GM12878 (cell line): Measurements from ENCODE around the gene SLMAP. TPM values are rescaled to one million over a fixed set of nuclear protein-coding genes. Genes with fewer than 3 reads are reported as not detected.

ENCODE experiments used
- ATAC-seq: fragments of 200-7000 bp; cut with Tn5 transposase; 3 replicates; pipeline ENCODE4 v1.9.1; 2020; ENCODE audit warnings: mild to moderate bottlenecking, moderate library complexity
- BruUV-seq: library from RNA; stranded (reverse); fragments of 400-500 nt; replicated peaks from 2 replicates; lab custom pipeline; 2021; lab: Mats Ljungman, UMichigan
- CTCF ChIA-PET: fragments of 300-600 bp; sonication (Branson Sonifier 250); formaldehyde crosslinking; extraction: SDS; loops from one replicate; lab custom pipeline; 2021; ENCODE audit warnings: inconsistent platforms; lab: Yijun Ruan, JAX
- POLR2A ChIA-PET: fragments of 350-600 bp; formaldehyde crosslinking; extraction: SDS; loops from one replicate; lab custom pipeline; 2021; ENCODE audit warnings: inconsistent platforms; lab: Charles Lee
- RAD21 ChIA-PET: fragments of 300-600 bp; sonication (Branson Sonifier 250); formaldehyde crosslinking; loops from one replicate; lab custom pipeline; 2023; ENCODE audit warnings: antibody characterized with exemption; ENCODE audit not compliant: unreplicated experiment; lab: Charles Lee
- SMC1A ChIA-PET: fragments of 300-600 bp; sonication (Branson Sonifier 250); formaldehyde crosslinking; loops from one replicate; lab custom pipeline; 2023; ENCODE audit not compliant: unreplicated experiment, uncharacterized antibody; lab: Charles Lee
- DNase-seq: peaks from one replicate; pipeline ENCODE4 v3.0.0-alpha.2; 2011; ENCODE audit warnings: low read depth, low spot score
- FAIRE-seq: peaks from 3 replicates; lab custom pipeline; 2011; peaks lifted over from hg19 to GRCh38; lab: Jason Lieb, UNC
- H2AFZ ChIP-seq: 2 replicates; pipeline ENCODE4 v1.6.0; 2011; ENCODE audit warnings: low read depth, low read length, control low read depth; ENCODE audit not compliant: control insufficient read depth
- H3K27ac ChIP-seq: 2 replicates; pipeline ENCODE4 v1.5.1; 2011; ENCODE audit warnings: control low read depth; ENCODE audit not compliant: control insufficient read depth, insufficient read depth
- H3K27me3 ChIP-seq, 2 experiments: replicated peaks in 1 of 2; 2 replicates each; pipeline versions ENCODE4 v1.6.0 to v1.6.1; 2011; ENCODE audit warnings: low read length in 1 of 2; ENCODE audit not compliant: control insufficient read depth in 2 of 2, insufficient read depth in 2 of 2
- H3K36me3 ChIP-seq, 2 experiments: 2 replicates each; pipeline ENCODE4 v1.5.1; 2011; ENCODE audit warnings: low read length in 1 of 2; ENCODE audit not compliant: control insufficient read depth in 2 of 2, insufficient read depth in 2 of 2
- H3K4me1 ChIP-seq: 2 replicates; pipeline ENCODE4 v1.6.1; 2011; ENCODE audit warnings: mild to moderate bottlenecking, low read length, moderate library complexity, mixed read lengths; ENCODE audit not compliant: control insufficient read depth, insufficient read depth
- H3K4me2 ChIP-seq: 2 replicates; pipeline ENCODE4 v1.6.0; 2011; ENCODE audit warnings: control low read depth; ENCODE audit not compliant: control insufficient read depth, insufficient read depth
- H3K4me3 ChIP-seq: fragments of 200-600 bp; sonication (generic); 2 replicates; pipeline ENCODE4 v1.5.1; 2016
- H3K79me2 ChIP-seq: 2 replicates; pipeline ENCODE4 v1.6.0; 2011; ENCODE audit warnings: low read length; ENCODE audit not compliant: control insufficient read depth, insufficient read depth
- H3K9ac ChIP-seq: 2 replicates; pipeline ENCODE4 v1.8.0; 2011; ENCODE audit warnings: low read length, control low read depth, mixed read lengths; ENCODE audit not compliant: control insufficient read depth, insufficient read depth
- H3K9me3 ChIP-seq: replicated peaks from 3 replicates; pipeline ENCODE4 v1.5.1; 2011; ENCODE audit warnings: mild to moderate bottlenecking, low read length; ENCODE audit not compliant: control insufficient read depth, insufficient read depth
- H4K20me1 ChIP-seq: 2 replicates; pipeline ENCODE4 v1.6.0; 2011; ENCODE audit not compliant: control insufficient read depth, insufficient read depth
- ATF7 ChIP-seq: fragments of 450-650 bp; IDR thresholded peaks from 2 replicates; pipeline ENCODE4 v1.6.1; 2016; ENCODE audit warnings: low read depth, mild to moderate bottlenecking
- MEF2B ChIP-seq: fragments of 450-650 bp; IDR thresholded peaks from 2 replicates; pipeline ENCODE4 v1.6.1; 2018; ENCODE audit warnings: mild to moderate bottlenecking, moderate library complexity; ENCODE audit not compliant: partially characterized antibody, poor library complexity, severe bottlenecking
- NKRF ChIP-seq: fragments of 450-650 bp; conservative IDR thresholded peaks from 2 replicates; pipeline ENCODE4 v1.6.1; 2017; ENCODE audit warnings: mild to moderate bottlenecking, moderate library complexity
- POLR2A ChIP-seq: IDR thresholded peaks from 2 replicates; pipeline ENCODE4 v1.6.1; 2011; ENCODE audit warnings: low read depth, mild to moderate bottlenecking, low read length
- RUNX3 ChIP-seq: IDR thresholded peaks from 2 replicates; pipeline ENCODE4 v1.6.1; 2012; ENCODE audit warnings: low read length, inconsistent platforms
- STAT1 ChIP-seq: fragments of 450-650 bp; conservative IDR thresholded peaks from 2 replicates; pipeline ENCODE4 v1.6.1; 2014; ENCODE audit warnings: antibody characterized with exemption, mild to moderate bottlenecking
- ZNF217 ChIP-seq: fragments of 450-650 bp; IDR thresholded peaks from 2 replicates; pipeline ENCODE4 v1.6.1; 2017; ENCODE audit warnings: antibody characterized with exemption, mild to moderate bottlenecking
- ZNF384 ChIP-seq: IDR thresholded peaks from 2 replicates; pipeline ENCODE4 v1.6.1; 2012; ENCODE audit warnings: low read depth, mild to moderate bottlenecking, low read length, improper control_type of control experiment, borderline replicate concordance
- ZNF622 ChIP-seq: fragments of 450-650 bp; IDR thresholded peaks from 2 replicates; pipeline ENCODE4 v1.6.1; 2017; ENCODE audit warnings: mild to moderate bottlenecking, inconsistent platforms
- ZSCAN29 ChIP-seq: fragments of 450-650 bp; IDR thresholded peaks from 2 replicates; pipeline ENCODE4 v1.6.1; 2017; ENCODE audit warnings: mild to moderate bottlenecking, moderate library complexity
- WGBS: methylation state at CpG from one replicate; pipeline ENCODE4 v1.1.6; 2016; ENCODE audit warnings: low lambda C conversion rate; ENCODE audit not compliant: insufficient replicate concordance, insufficient coverage; ENCODE audit errors: missing lambda C conversion rate; 5-methylcytosine and 5-hydroxymethylcytosine counted together
- in situ Hi-C: fragments of 300-500 bp; cut with MboI; formaldehyde crosslinking; loops from 9 replicates; pipeline ENCODE4 v1.14.3; 2018; ENCODE audit warnings: mixed read lengths
- intact Hi-C: fragments of 100-400 bp; cut with micrococcal nuclease; formaldehyde crosslinking; loops from one replicate; pipeline ENCODE4 v1.14.2; 2022; ENCODE audit not compliant: unreplicated experiment
- polyA plus RNA-seq, 11 experiments: library from polyadenylated mRNA; depleted of rRNA in 4 of 11; unstranded in 6 of 11; stranded (reverse) in 5 of 11; fragments of >200 nt; fragmentation: Nextera tagmentation in 4 of 11; fragmentation: Illumina TruSeq in 1 of 11; extraction: Ambion mirVana in 4 of 11; extraction: Trizol in 1 of 11; gene quantifications; 1 replicate in 1 of 11; 2 replicates in 10 of 11; pipeline versions ENCODE4 v1.2.1 to v1.2.3, GENCODE V29; 2011 to 2016; ENCODE audit warnings: inconsistent platforms in 2 of 11, missing spikeins in 2 of 11, low read depth in 1 of 11
- total RNA-seq, 4 experiments: library from RNA; depleted of rRNA in 3 of 4; stranded (reverse); fragments of >200 nt in 3 of 4; fragmentation: Illumina TruSeq in 1 of 4; extraction: Trizol in 1 of 4; gene quantifications; 2 replicates each; pipeline versions ENCODE4 v1.2.1 to v1.2.3, GENCODE V29; 2013 to 2021

The SLMAP gene
- total and polyA plus RNA-seq, 10 of the 15 experiments (the other 5 are each of a cell fraction or from before 2014, with no cell fraction given) = 8.3 to 43.8 (median 26.4) TPM

- BruUV-seq = no TSS peak
- Histone ChIP-seq H3K79me2 (no peaks in the 10 kb centered on the region), H3K27ac (no peak overlapping the region), H3K4me3 (no peak overlapping the region), H3K4me2 (no peak overlapping the region), H3K4me1 (no peaks in the 10 kb centered on the region), H3K9me3 (no peaks in the 10 kb centered on the region), H4K20me1 (no peaks in the 10 kb centered on the region), H3K9ac (no peak overlapping the region), H3K27me3 (no peaks in the 10 kb centered on the region), H2AFZ (no peak overlapping the region), H3K36me3 (peaks cover 0 to 3% of the 10 kb centered on the region in 2 experiments; a peak in 1 of 4 replicates)
- ChIA-PET RAD21 (interaction anchor here (1.1 kb wide), 1 partner anchor 454 kb away, joined by 3 read pairs; no protein-coding TSS in a partner anchor), POLR2A (interaction anchor here (0.7 kb wide), 1 partner anchor 19 kb away, joined by 4 read pairs; no protein-coding TSS in a partner anchor), CTCF (interaction anchor here (0.6 to 1.1 kb wide), 2 partner anchors 423 to 454 kb away, joined by 3 read pairs; no protein-coding TSS in a partner anchor), SMC1A (interaction anchor here (1.1 to 1.5 kb wide), 2 partner anchors 11 to 12 kb away, joined by 3 read pairs; no protein-coding TSS in a partner anchor)
- 97% methylated on average over 6 of the region's 6 CpGs for WGBS
- intact Hi-C loops = no loop called here
- in situ Hi-C loops = no loop called here
- TF ChIP-seq ZSCAN29 = no peak
- TF ChIP-seq STAT1 = no peak
- no peak for TF ChIP-seq ZNF622
- TF ChIP-seq MEF2B = no peak
- TF ChIP-seq NKRF = no peak
- no peak for TF ChIP-seq ZNF384
- no peak for TF ChIP-seq RUNX3
- no peak for TF ChIP-seq ATF7
- no peak for TF ChIP-seq ZNF217
- TF ChIP-seq POLR2A = no peak
- ATAC-seq = no peak
- no peak for DNase-seq
- FAIRE-seq = no peak
Measured at GRCh38 chr3:57851304-57851703, 95.2 kb downstream of the SLMAP start.
